ENCODE data around the gene MUCL3. TPM values are rescaled to one million over a fixed set of nuclear protein-coding genes. Genes with fewer than 3 reads are reported as not detected.
A peak's percentile ranks its signal among the peaks of the same experiment; 100 is the strongest.

The MUCL3 gene, protein sequence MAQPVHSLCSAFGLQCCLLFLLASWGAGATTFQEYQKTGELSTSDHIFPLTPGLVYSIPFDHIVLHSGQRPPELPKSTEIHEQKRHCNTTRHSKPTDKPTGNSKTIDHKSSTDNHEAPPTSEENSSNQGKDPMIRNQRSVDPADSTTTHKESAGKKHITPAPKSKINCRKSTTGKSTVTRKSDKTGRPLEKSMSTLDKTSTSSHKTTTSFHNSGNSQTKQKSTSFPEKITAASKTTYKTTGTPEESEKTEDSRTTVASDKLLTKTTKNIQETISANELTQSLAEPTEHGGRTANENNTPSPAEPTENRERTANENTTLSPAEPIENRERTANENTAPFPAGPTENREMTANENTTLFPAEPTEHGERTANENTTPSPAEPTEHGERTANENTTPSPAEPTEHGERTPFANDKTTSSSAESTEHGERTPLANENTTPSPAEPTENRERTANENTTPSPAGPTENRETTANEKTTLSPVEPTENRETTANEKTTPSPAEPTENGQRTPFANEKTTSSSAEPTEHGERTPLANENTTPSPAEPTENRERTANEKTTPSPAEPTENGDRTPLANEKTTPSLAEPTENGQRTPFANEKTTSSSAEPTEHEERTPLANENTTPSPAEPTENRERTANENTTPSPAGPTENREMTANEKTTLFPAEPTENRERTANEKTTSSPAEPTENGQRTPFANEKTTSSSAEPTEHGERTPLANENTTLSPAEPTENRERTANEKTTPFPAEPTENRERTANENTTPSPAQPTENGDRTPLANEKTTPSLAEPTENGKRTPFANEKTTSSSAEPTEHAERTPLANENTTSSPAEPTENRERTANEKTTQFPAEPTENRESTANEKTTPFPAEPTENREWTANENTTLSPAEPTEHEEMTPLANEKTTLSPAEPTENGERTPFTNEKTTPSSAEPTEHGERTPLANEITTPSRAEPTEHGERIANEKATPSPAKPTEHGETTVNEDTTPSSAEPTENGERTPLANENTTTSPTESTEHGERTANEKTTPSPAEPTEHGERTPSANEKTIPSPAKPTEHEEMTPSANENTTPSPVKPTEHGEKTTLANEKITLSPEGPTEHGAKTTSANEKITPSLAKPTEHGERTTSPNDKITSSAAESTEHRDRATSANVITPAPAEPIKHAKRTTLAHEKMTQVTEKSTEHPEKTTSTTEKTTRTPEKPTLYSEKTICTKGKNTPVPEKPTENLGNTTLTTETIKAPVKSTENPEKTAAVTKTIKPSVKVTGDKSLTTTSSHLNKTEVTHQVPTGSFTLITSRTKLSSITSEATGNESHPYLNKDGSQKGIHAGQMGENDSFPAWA (N-terminal part only)
- not detected for total RNA-seq (ENCODE audit: unreplicated experiment)
- long read RNA-seq, result 0 reads

DNA sequence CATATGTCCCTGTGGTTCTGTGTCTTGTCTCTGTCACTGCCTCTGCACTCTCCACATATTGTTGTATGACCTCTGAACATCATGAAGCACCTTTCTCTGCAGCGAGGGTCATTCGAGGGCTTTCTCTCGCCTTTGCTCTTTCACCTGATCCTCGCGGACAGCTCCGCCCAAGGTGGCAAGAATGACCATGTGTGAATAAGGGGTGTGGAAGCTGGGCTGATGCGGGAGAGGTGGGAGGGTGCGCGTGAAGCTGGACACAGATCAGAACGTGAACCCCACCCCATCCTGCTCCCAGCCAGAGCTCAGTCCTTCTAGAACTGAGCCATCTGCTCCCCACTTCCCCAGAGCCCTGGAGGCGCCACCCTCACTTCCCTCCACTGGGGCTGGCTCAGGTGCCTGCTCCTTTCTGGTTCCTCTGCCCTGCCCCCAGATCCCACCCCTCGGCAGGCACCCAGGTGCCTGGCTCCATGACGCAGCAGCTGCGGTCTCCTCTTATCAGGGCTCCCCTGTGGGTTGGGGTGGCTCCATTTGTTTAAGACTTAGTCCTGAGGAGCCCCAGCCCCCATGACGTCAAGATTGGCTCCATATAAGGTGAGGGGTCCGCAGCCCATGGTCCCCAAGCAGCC lies at the start of gene MUCL3:
MUCL3 (plus strand) TSS at position 613 of the 626 bp plus-strand sequence. CDS start 27 bp downstream, outside the sequence.
- Mint-ChIP-seq H3K4me1 (ENCODE audit: low read depth, unreplicated experiment) (no peaks in the 10 kb centered on the region), H3K4me3 (ENCODE audit: unreplicated experiment) (no peak within 1 kb of the TSS), H3K9me3 (ENCODE audit: unreplicated experiment) (peaks cover 2% of the 10 kb centered on the region), H3K27ac (ENCODE audit: unreplicated experiment) (no peak within 1 kb of the TSS), H3K36me3 (ENCODE audit: unreplicated experiment) (peaks cover under 1% of the 10 kb centered on the region), H3K27me3 (ENCODE audit: unreplicated experiment) (peaks cover 2% of the 10 kb centered on the region)
- TF ChIP-seq, protein P1, sequence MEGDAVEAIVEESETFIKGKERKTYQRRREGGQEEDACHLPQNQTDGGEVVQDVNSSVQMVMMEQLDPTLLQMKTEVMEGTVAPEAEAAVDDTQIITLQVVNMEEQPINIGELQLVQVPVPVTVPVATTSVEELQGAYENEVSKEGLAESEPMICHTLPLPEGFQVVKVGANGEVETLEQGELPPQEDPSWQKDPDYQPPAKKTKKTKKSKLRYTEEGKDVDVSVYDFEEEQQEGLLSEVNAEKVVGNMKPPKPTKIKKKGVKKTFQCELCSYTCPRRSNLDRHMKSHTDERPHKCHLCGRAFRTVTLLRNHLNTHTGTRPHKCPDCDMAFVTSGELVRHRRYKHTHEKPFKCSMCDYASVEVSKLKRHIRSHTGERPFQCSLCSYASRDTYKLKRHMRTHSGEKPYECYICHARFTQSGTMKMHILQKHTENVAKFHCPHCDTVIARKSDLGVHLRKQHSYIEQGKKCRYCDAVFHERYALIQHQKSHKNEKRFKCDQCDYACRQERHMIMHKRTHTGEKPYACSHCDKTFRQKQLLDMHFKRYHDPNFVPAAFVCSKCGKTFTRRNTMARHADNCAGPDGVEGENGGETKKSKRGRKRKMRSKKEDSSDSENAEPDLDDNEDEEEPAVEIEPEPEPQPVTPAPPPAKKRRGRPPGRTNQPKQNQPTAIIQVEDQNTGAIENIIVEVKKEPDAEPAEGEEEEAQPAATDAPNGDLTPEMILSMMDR (IDR thresholded peaks at IDR 0.05; ENCODE audit: partially characterized antibody, unreplicated experiment), result no peak
- DNase-seq, result no peak

DNA sequence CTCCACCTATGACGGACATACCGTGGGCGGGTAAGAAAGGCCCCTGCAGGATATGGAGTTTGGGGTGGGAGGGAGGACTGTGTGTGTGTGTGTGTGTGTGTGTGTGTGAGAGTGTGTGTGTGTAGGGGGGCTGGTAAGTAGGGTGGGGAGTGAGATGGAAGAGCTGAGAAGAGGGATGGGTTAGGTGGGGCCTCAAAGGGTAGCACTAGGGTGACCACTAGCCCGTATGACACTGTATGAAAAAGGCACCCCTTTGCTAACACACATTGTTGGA lies 49.4 kb upstream of the MUCL3 start:
- TF ChIP-seq, protein P1 (IDR thresholded peaks at IDR 0.05; ENCODE audit: partially characterized antibody, unreplicated experiment), result no peak
- Mint-ChIP-seq H3K27ac (ENCODE audit: unreplicated experiment) (no peak overlapping the region), H3K36me3 (ENCODE audit: unreplicated experiment) (peaks cover 12% of the 10 kb centered on the region), H3K4me3 (ENCODE audit: unreplicated experiment) (no peak overlapping the region), H3K9me3 (ENCODE audit: unreplicated experiment) (peaks cover 8% of the 10 kb centered on the region), H3K4me1 (ENCODE audit: low read depth, unreplicated experiment) (peaks cover 24% of the 10 kb centered on the region), H3K27me3 (ENCODE audit: unreplicated experiment) (peaks cover 20% of the 10 kb centered on the region)
- no peak for DNase-seq

DNA sequence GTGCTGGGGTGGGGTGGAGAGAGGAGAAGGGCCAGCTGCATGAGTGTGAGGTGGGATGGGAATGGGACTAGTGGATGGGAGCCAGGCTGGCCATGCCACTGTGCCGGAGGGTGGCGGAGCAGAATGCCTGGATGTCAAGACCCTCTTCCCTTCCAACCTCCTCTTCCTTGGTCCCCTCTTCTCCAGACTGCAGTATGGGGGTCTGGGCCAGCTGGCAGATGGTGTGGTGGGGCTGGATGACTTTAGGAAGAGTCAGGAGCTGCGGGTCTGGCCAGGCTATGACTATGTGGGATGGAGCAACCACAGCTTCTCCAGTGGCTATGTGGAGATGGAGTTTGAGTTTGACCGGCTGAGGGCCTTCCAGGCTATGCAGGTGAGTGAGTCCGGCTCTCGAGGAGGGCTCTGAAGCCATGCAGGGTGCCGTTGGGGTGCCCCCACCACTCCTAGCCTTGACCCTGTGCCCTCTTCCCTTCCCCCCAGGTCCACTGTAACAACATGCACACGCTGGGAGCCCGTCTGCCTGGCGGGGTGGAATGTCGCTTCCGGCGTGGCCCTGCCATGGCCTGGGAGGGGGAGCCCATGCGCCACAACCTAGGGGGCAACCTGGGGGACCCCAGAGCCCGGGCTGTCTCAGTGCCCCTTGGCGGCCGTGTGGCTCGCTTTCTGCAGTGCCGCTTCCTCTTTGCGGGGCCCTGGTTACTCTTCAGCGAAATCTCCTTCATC lies 48.8 kb upstream of the MUCL3 start:
- Mint-ChIP-seq H3K9me3 (ENCODE audit: unreplicated experiment) (peaks cover 8% of the 10 kb centered on the region), H3K27me3 (ENCODE audit: unreplicated experiment) (peaks cover 17% of the 10 kb centered on the region), H3K4me1 (ENCODE audit: low read depth, unreplicated experiment) (peaks cover 18% of the 10 kb centered on the region), H3K4me3 (ENCODE audit: unreplicated experiment) (no peak overlapping the region), H3K27ac (ENCODE audit: unreplicated experiment) (no peak overlapping the region), H3K36me3 (ENCODE audit: unreplicated experiment) (peaks cover 12% of the 10 kb centered on the region)
- TF ChIP-seq, protein P1 (IDR thresholded peaks at IDR 0.05; ENCODE audit: partially characterized antibody, unreplicated experiment), result no peak
- no peak for DNase-seq

DNA sequence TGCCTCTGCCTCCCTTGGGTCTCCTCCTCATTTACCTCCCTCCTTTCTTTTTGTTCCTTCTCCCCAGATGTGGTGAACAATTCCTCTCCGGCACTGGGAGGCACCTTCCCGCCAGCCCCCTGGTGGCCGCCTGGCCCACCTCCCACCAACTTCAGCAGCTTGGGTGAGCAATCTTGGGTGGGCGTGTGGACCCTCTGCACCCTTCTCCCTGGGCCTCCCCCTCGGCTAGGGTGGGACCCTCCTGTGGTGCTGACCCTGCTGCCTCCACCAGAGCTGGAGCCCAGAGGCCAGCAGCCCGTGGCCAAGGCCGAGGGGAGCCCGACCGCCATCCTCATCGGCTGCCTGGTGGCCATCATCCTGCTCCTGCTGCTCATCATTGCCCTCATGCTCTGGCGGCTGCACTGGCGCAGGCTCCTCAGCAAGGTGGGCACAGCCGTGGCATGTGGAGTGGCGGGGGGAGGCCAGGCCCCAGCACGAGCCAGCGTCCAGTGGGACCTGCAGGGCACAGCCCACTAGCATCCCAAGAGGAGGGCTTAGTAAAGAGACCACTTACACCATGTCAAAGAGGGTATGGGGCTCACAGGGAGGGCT lies 47.7 kb upstream of the MUCL3 start:
- peaks cover 8% of the 10 kb centered on the region for H3K9me3 Mint-ChIP-seq (ENCODE audit: unreplicated experiment)

More for the DNA sequence above, 47.7 kb upstream of the MUCL3 start:
- Mint-ChIP-seq H3K27me3 (ENCODE audit: unreplicated experiment) (peaks cover 17% of the 10 kb centered on the region), H3K4me3 (ENCODE audit: unreplicated experiment) (no peak overlapping the region), H3K27ac (ENCODE audit: unreplicated experiment) (no peak overlapping the region), H3K4me1 (ENCODE audit: low read depth, unreplicated experiment) (peaks cover 15% of the 10 kb centered on the region), H3K36me3 (ENCODE audit: unreplicated experiment) (peaks cover 12% of the 10 kb centered on the region)
- TF ChIP-seq, protein P1 (IDR thresholded peaks at IDR 0.05; ENCODE audit: partially characterized antibody, unreplicated experiment), result peak; percentile 35
- DNase-seq, result no peak
